IPS DF 19.7 (cell line): ENCODE data around the gene KIF5A.

Experiments
- DNase-seq: peaks from one replicate; pipeline ENCODE4 v3.0.0-alpha.2; 2013; ENCODE audit warnings: low read depth, low spot score

The KIF5A gene

GRCh38 chr12:57632073-57632957, 82.5 kb downstream of the KIF5A start:
- no peak for DNase-seq

DNA sequence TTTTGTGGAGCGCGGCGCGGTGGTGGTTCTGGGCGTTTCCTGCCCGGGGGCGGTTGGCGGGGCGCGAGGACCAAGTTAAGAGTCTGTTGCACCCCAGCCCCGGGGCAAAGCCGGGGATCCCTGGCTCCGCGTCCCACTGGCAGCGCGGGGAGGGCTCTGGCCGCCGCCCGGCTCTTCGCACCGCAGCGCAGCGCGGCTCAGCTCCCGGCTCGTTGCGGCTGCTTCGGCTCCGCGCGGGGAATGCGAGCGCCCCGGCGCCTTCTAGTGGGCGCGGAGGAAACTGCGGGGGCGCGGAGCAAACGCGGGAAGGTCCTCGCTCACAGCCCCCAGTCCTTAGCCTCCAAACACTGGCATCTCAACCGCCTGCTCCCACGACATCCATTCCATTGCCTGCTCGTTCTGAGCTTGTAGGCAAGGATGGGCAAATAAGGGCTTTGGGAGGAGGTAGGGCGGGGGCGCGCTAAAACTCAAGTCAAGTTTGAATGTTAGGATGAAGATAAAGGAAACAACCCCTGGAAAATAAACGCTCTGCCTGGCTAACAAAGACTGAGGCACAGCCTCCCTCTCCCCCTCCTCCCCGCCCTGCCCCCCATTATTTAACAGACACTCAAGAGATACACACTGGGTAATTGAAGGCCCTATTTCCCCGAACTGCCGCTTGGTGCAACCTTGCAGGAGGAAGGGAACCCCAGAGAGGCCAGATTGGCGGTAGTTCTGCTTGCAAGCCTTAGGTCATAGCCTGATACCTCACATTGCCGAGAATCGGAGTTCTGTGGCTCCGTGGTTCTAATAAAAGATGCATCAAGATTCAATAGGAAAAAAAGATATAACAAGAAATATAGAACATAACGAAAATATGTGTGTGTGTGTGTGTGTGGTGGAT, 83.4 kb downstream of the KIF5A start, which contains the start of gene B4GALNT1:
TSS of gene B4GALNT1 (minus strand) at position 244 of the 883 bp plus-strand sequence. CDS start 1,069 bp downstream, outside the sequence.
- no peak for DNase-seq
